ENCODE data around the gene PGLYRP2.

- TF ChIP-seq, protein P1, sequence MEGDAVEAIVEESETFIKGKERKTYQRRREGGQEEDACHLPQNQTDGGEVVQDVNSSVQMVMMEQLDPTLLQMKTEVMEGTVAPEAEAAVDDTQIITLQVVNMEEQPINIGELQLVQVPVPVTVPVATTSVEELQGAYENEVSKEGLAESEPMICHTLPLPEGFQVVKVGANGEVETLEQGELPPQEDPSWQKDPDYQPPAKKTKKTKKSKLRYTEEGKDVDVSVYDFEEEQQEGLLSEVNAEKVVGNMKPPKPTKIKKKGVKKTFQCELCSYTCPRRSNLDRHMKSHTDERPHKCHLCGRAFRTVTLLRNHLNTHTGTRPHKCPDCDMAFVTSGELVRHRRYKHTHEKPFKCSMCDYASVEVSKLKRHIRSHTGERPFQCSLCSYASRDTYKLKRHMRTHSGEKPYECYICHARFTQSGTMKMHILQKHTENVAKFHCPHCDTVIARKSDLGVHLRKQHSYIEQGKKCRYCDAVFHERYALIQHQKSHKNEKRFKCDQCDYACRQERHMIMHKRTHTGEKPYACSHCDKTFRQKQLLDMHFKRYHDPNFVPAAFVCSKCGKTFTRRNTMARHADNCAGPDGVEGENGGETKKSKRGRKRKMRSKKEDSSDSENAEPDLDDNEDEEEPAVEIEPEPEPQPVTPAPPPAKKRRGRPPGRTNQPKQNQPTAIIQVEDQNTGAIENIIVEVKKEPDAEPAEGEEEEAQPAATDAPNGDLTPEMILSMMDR (IDR thresholded peaks at IDR 0.05; ENCODE audit: low read length) = no peak
- no peak for TF ChIP-seq EZH2phosphoT487 (IDR thresholded peaks at IDR 0.05; ENCODE audit: low read length)
Measured at GRCh38 chr19:15421721-15422260, 57.5 kb downstream of the PGLYRP2 start.

Measured in MM.1S (cell line).